Measurements from ENCODE around the gene ERO1A. TPM values are rescaled to one million over a fixed set of nuclear protein-coding genes. Genes with fewer than 3 reads are reported as not detected.
A peak's percentile ranks its signal among the peaks of the same experiment; 100 is the strongest.
"Not testable (repeated sequence)": the region's sequence is repeated elsewhere in the genome, so short reads cannot be mapped to it uniquely, and the experiment has no call there.

ERO1A gene
- total and polyA plus RNA-seq, 4 donors = 16.5 to 42.3 (median 20.0) TPM

DNA sequence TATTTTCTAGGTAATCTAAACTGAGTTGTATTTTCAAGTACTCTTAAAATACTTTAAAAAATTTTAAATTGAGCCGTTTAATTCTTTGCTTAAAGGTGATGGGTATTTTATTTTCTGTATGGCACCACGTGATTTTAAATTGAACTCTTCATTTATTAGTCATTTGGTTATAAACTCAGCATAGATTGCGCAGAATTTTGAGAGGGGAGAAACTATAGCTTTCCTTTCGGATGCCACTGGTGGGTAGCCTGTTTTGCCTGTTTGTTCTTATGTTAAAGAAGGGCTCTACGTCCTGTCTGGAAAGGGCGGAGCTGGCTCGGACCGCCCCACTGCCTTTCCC, 34.2 kb upstream of the ERO1A start:
- Histone ChIP-seq H3K4me3 (ENCODE audit: low read depth in 1 of 3, low read length in 3 of 3) (peak overlapping the region; percentile 28 to 49 (median 38)), H3K27me3 (ENCODE audit: control insufficient read depth in 4 of 4, insufficient read depth in 4 of 4, low read length in 3 of 4) (no peaks in the 10 kb centered on the region), H3K27ac (ENCODE audit: low read depth in 1 of 2, low read length in 2 of 2) (peak overlapping the region; percentile 38 to 63), H3K4me1 (ENCODE audit: control insufficient read depth in 4 of 4, insufficient read depth in 4 of 4, low read length in 3 of 4) (peaks cover 9 to 32% (median 13%) of the 10 kb centered on the region in 4 donors), H3K9me3 (ENCODE audit: control insufficient read depth in 4 of 4, low read length in 3 of 4) (no peaks in the 10 kb centered on the region), H3K36me3 (ENCODE audit: control insufficient read depth in 4 of 4, insufficient read depth in 3 of 4, low read depth in 1 of 4, low read length in 3 of 4) (peaks cover 6 to 20% (median 8%) of the 10 kb centered on the region in 4 donors), H3K9ac (ENCODE audit: low read depth in 1 of 2, low read length in 2 of 2) (peak overlapping the region in 1 of 2 donors; percentile 52)
- WGBS = under 1% methylated on average over 8 of the region's 8 CpGs
- DNase-seq (ENCODE audit: low spot score) = no peak
- TF ChIP-seq, protein P1, sequence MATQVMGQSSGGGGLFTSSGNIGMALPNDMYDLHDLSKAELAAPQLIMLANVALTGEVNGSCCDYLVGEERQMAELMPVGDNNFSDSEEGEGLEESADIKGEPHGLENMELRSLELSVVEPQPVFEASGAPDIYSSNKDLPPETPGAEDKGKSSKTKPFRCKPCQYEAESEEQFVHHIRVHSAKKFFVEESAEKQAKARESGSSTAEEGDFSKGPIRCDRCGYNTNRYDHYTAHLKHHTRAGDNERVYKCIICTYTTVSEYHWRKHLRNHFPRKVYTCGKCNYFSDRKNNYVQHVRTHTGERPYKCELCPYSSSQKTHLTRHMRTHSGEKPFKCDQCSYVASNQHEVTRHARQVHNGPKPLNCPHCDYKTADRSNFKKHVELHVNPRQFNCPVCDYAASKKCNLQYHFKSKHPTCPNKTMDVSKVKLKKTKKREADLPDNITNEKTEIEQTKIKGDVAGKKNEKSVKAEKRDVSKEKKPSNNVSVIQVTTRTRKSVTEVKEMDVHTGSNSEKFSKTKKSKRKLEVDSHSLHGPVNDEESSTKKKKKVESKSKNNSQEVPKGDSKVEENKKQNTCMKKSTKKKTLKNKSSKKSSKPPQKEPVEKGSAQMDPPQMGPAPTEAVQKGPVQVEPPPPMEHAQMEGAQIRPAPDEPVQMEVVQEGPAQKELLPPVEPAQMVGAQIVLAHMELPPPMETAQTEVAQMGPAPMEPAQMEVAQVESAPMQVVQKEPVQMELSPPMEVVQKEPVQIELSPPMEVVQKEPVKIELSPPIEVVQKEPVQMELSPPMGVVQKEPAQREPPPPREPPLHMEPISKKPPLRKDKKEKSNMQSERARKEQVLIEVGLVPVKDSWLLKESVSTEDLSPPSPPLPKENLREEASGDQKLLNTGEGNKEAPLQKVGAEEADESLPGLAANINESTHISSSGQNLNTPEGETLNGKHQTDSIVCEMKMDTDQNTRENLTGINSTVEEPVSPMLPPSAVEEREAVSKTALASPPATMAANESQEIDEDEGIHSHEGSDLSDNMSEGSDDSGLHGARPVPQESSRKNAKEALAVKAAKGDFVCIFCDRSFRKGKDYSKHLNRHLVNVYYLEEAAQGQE (IDR thresholded peaks at IDR 0.05) = no peak
- TF ChIP-seq RXRA (IDR thresholded peaks at IDR 0.05) (peak in 1 of 2 donors; percentile 9), NR2F2 (IDR thresholded peaks at IDR 0.05) (peak; percentile 12)

DNA sequence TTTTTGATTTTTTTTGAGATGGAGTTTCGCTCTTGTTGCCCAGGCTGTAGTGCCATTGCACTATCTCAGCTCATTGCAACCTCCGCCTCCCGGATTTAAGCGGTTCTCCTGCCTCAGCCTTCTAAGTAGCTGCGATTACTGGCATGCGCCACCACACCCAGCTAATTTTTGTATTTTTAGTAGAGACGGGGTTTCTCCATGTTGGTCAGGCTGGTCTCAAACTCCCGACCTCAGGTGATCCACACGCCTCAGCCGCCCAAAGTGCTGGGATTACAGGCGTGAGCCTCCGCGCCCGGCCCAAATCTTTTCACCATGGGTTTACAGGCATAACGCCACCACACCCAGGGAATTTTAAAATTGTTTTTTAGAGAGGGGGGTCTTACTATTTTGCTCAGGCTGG, 33.7 kb upstream of the ERO1A start:
- peaks cover 8 to 24% (median 10%) of the 10 kb centered on the region in 4 donors for H3K36me3 ChIP-seq (ENCODE audit: control insufficient read depth in 4 of 4, insufficient read depth in 3 of 4, low read depth in 1 of 4, low read length in 3 of 4)
- not testable (repeated sequence) for H3K9ac ChIP-seq (ENCODE audit: low read depth in 1 of 2, low read length in 2 of 2); H3K9me3 ChIP-seq (ENCODE audit: control insufficient read depth in 4 of 4, low read length in 3 of 4); H3K4me3 ChIP-seq (ENCODE audit: low read depth in 1 of 3, low read length in 3 of 3); DNase-seq (ENCODE audit: low spot score); H3K27me3 ChIP-seq (ENCODE audit: control insufficient read depth in 4 of 4, insufficient read depth in 4 of 4, low read length in 3 of 4)
- H3K4me1 ChIP-seq (ENCODE audit: control insufficient read depth in 4 of 4, insufficient read depth in 4 of 4, low read length in 3 of 4) = peaks cover 12 to 32% (median 18%) of the 10 kb centered on the region in 4 donors
- WGBS = 96% methylated on average over 15 of the region's 15 CpGs
- H3K27ac ChIP-seq (ENCODE audit: low read depth in 1 of 2, low read length in 2 of 2) = peak overlapping the region in 1 of 2 donors; percentile 7

DNA sequence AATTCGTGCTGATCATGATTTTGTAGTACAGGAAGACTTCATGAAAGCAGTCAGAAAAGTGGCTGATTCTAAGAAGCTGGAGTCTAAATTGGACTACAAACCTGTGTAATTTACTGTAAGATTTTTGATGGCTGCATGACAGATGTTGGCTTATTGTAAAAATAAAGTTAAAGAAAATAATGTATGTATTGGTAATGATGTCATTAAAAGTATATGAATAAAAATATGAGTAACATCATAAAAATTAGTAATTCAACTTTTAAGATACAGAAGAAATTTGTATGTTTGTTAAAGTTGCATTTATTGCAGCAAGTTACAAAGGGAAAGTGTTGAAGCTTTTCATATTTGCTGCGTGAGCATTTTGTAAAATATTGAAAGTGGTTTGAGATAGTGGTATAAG, 32.2 kb upstream of the ERO1A start:
- not testable (repeated sequence) for DNase-seq (ENCODE audit: low spot score); H3K9ac ChIP-seq (ENCODE audit: low read depth in 1 of 2, low read length in 2 of 2); H3K27ac ChIP-seq (ENCODE audit: low read depth in 1 of 2, low read length in 2 of 2); H3K27me3 ChIP-seq (ENCODE audit: control insufficient read depth in 4 of 4, insufficient read depth in 4 of 4, low read length in 3 of 4); H3K9me3 ChIP-seq (ENCODE audit: control insufficient read depth in 4 of 4, low read length in 3 of 4); H3K4me3 ChIP-seq (ENCODE audit: low read depth in 1 of 3, low read length in 3 of 3)
- H3K4me1 ChIP-seq (ENCODE audit: control insufficient read depth in 4 of 4, insufficient read depth in 4 of 4, low read length in 3 of 4) = peaks cover 12 to 41% (median 32%) of the 10 kb centered on the region in 4 donors
- WGBS = 99% methylated on average over 2 of the region's 2 CpGs
- peaks cover 6 to 25% (median 11%) of the 10 kb centered on the region in 4 donors for H3K36me3 ChIP-seq (ENCODE audit: control insufficient read depth in 4 of 4, insufficient read depth in 3 of 4, low read depth in 1 of 4, low read length in 3 of 4)

DNA sequence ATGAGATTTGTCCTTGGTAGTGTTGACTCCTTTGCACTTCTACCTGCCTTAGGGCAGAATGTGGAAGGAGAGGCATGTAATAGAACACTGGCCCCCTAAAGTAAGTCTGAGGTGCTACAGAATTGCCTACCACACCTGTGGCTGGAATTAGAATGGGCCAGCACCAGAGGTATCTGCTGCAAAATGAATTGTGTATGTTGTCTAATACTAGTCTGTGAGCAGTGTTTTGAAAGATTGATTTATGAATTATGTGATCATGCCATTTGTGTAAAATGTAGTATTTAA, 28.9 kb upstream of the ERO1A start:
- TF ChIP-seq NR2F2 (IDR thresholded peaks at IDR 0.05) (no peak), RXRA (IDR thresholded peaks at IDR 0.05) (no peak), TAF1 (conservative IDR thresholded peaks at IDR 0.05) (no peak), SP1 (IDR thresholded peaks at IDR 0.05) (no peak), HNF4G (IDR thresholded peaks at IDR 0.05) (no peak), JUND (IDR thresholded peaks at IDR 0.05) (no peak), EGR1 (IDR thresholded peaks at IDR 0.05; ENCODE audit: low read depth in 2 of 2) (no peak), GABPA (IDR thresholded peaks at IDR 0.05 in 1 of 2, conservative IDR thresholded peaks at IDR 0.05 in 1 of 2) (no peak), FOXA2 (IDR thresholded peaks at IDR 0.05) (no peak), HNF4A (conservative IDR thresholded peaks at IDR 0.05) (no peak)
- TF ChIP-seq, protein P2, sequence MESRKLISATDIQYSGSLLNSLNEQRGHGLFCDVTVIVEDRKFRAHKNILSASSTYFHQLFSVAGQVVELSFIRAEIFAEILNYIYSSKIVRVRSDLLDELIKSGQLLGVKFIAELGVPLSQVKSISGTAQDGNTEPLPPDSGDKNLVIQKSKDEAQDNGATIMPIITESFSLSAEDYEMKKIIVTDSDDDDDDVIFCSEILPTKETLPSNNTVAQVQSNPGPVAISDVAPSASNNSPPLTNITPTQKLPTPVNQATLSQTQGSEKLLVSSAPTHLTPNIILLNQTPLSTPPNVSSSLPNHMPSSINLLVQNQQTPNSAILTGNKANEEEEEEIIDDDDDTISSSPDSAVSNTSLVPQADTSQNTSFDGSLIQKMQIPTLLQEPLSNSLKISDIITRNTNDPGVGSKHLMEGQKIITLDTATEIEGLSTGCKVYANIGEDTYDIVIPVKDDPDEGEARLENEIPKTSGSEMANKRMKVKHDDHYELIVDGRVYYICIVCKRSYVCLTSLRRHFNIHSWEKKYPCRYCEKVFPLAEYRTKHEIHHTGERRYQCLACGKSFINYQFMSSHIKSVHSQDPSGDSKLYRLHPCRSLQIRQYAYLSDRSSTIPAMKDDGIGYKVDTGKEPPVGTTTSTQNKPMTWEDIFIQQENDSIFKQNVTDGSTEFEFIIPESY (IDR thresholded peaks at IDR 0.05) = no peak
- TF ChIP-seq, protein P3, sequence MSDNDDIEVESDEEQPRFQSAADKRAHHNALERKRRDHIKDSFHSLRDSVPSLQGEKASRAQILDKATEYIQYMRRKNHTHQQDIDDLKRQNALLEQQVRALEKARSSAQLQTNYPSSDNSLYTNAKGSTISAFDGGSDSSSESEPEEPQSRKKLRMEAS (IDR thresholded peaks at IDR 0.05) = no peak
- TF ChIP-seq, protein P4, sequence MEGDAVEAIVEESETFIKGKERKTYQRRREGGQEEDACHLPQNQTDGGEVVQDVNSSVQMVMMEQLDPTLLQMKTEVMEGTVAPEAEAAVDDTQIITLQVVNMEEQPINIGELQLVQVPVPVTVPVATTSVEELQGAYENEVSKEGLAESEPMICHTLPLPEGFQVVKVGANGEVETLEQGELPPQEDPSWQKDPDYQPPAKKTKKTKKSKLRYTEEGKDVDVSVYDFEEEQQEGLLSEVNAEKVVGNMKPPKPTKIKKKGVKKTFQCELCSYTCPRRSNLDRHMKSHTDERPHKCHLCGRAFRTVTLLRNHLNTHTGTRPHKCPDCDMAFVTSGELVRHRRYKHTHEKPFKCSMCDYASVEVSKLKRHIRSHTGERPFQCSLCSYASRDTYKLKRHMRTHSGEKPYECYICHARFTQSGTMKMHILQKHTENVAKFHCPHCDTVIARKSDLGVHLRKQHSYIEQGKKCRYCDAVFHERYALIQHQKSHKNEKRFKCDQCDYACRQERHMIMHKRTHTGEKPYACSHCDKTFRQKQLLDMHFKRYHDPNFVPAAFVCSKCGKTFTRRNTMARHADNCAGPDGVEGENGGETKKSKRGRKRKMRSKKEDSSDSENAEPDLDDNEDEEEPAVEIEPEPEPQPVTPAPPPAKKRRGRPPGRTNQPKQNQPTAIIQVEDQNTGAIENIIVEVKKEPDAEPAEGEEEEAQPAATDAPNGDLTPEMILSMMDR (IDR thresholded peaks at IDR 0.05; ENCODE audit: low read depth, low read length, missing input control) = no peak
- H3K9me3 ChIP-seq (ENCODE audit: control insufficient read depth in 4 of 4, low read length in 3 of 4) = no peaks in the 10 kb centered on the region
- H3K36me3 ChIP-seq (ENCODE audit: control insufficient read depth in 4 of 4, insufficient read depth in 3 of 4, low read depth in 1 of 4, low read length in 3 of 4) = peaks cover 11 to 37% (median 23%) of the 10 kb centered on the region in 4 donors
- peaks cover 12 to 42% (median 32%) of the 10 kb centered on the region in 4 donors for H3K4me1 ChIP-seq (ENCODE audit: control insufficient read depth in 4 of 4, insufficient read depth in 4 of 4, low read length in 3 of 4)
- peak overlapping the region in 1 of 2 donors; percentile 18 for H3K27ac ChIP-seq (ENCODE audit: low read depth in 1 of 2, low read length in 2 of 2)
- H3K27me3 ChIP-seq (ENCODE audit: control insufficient read depth in 4 of 4, insufficient read depth in 4 of 4, low read length in 3 of 4) = no peaks in the 10 kb centered on the region
- peak overlapping the region in 1 of 3 donors; percentile 32 for H3K4me3 ChIP-seq (ENCODE audit: low read depth in 1 of 3, low read length in 3 of 3)
- no peak for DNase-seq (ENCODE audit: low spot score)
- H3K9ac ChIP-seq (ENCODE audit: low read depth in 1 of 2, low read length in 2 of 2) = no peak overlapping the region

Data from liver (tissue), 9 donors.